Right atrium auricular region (tissue), 2 donors: Measurements from ENCODE around the gene RIPPLY2. TPM values are rescaled to one million over a fixed set of nuclear protein-coding genes. Genes with fewer than 3 reads are reported as not detected.

Source experiments
- DNase-seq: peaks from one replicate; pipeline ENCODE4 v3.0.0-alpha.2; 2019; ENCODE audit warnings: low spot score
- H3K27ac ChIP-seq, 2 donors: fragments of 200-600 bp; sonication (generic); 1 replicate in 1 of 2; 2 replicates in 1 of 2; pipeline ENCODE4 v1.5.1; 2016 to 2019
- H3K27me3 ChIP-seq, 2 donors: fragments of 200-600 bp; sonication (generic); one replicate each; pipeline versions ENCODE4 v1.5.1 to v1.6.0; 2017 to 2019
- H3K36me3 ChIP-seq: fragments of 200-600 bp; sonication (generic); one replicate; pipeline ENCODE4 v1.5.1; 2016
- H3K4me1 ChIP-seq, 2 donors: fragments of 200-600 bp; sonication (generic); one replicate each; pipeline versions ENCODE4 v1.5.1 to v1.6.0; 2017 to 2019
- H3K4me3 ChIP-seq, 2 donors: fragments of 200-600 bp; sonication (generic); 1 replicate in 1 of 2; 2 replicates in 1 of 2; pipeline ENCODE4 v1.5.1; 2017 to 2019; ENCODE audit warnings: mild to moderate bottlenecking in 1 of 2, moderate library complexity in 1 of 2
- H3K9me3 ChIP-seq, 2 donors: fragments of 200-600 bp; sonication (generic); one replicate each; pipeline ENCODE4 v1.5.1; 2019
- CTCF ChIP-seq, 2 donors: fragments of 200-600 bp; sonication (generic); IDR thresholded peaks; one replicate each; pipeline ENCODE4 v1.5.1; 2019; ENCODE audit warnings: antibody characterized with exemption in 2 of 2
- total RNA-seq, 2 donors: library from RNA; depleted of rRNA; stranded (reverse); fragments of >200 nt; gene quantifications; one replicate each; pipeline ENCODE4 v1.1.0, GENCODE V29; 2016

RIPPLY2 gene
- total RNA-seq, 2 donors from 2014 or later = not detected

GRCh38 chr6:83860782-83861495 is 7.8 kb downstream of the RIPPLY2 start:
- no peak for DNase-seq
- H3K9me3 ChIP-seq = no peaks in the 10 kb centered on the region
- no peaks in the 10 kb centered on the region for H3K36me3 ChIP-seq
- no peak overlapping the region for H3K4me3 ChIP-seq
- no peak for TF ChIP-seq CTCF (IDR thresholded peaks at IDR 0.05)
- H3K27me3 ChIP-seq = no peaks in the 10 kb centered on the region
- H3K27ac ChIP-seq = no peak overlapping the region
- H3K4me1 ChIP-seq = peaks cover 0 to 16% of the 10 kb centered on the region in 2 donors

GRCh38 chr6:83862776-83863471 is 9.8 kb downstream of the RIPPLY2 start:
- no peak for TF ChIP-seq CTCF (IDR thresholded peaks at IDR 0.05)
- no peak overlapping the region for H3K27ac ChIP-seq

DNA sequence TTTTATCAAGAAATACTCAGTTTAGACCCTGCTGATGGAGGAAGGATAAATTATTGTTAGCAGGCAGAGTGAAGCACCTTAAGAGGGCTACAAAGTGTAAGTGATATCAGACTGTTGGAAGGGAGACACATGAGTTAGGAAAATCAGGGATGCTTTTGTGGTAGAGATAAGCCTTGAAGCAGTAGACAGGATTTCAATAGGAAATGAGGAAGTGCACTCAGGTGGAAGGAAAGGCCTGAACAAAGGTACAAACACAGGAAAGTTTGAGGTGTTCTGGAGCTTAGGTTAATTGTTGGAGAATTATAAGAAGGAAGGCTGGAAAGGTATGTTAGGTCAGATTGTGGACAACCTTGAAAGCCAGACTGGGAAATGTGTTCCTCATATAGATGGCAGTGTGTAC is 13.9 kb downstream of the RIPPLY2 start:
- no peaks in the 10 kb centered on the region for H3K27me3 ChIP-seq
- H3K4me1 ChIP-seq = no peaks in the 10 kb centered on the region
- H3K9me3 ChIP-seq = no peaks in the 10 kb centered on the region
- no peak for DNase-seq
- TF ChIP-seq CTCF (IDR thresholded peaks at IDR 0.05) = no peak
- no peaks in the 10 kb centered on the region for H3K36me3 ChIP-seq
- no peak overlapping the region for H3K4me3 ChIP-seq
- no peak overlapping the region for H3K27ac ChIP-seq

More at GRCh38 chr6:83862776-83863471, 9.8 kb downstream of the RIPPLY2 start:
- no peak for DNase-seq
- Histone ChIP-seq H3K36me3 (no peaks in the 10 kb centered on the region), H3K4me1 (peaks cover 0 to 16% of the 10 kb centered on the region in 2 donors), H3K4me3 (no peak overlapping the region), H3K27me3 (no peaks in the 10 kb centered on the region), H3K9me3 (no peaks in the 10 kb centered on the region)

GRCh38 chr6:83867527-83868161 is 14.5 kb downstream of the RIPPLY2 start:
- DNase-seq = peak; percentile 64
- no peak overlapping the region for H3K4me3 ChIP-seq
- TF ChIP-seq CTCF (IDR thresholded peaks at IDR 0.05) = no peak
- no peaks in the 10 kb centered on the region for H3K36me3 ChIP-seq
- no peaks in the 10 kb centered on the region for H3K27me3 ChIP-seq
- H3K4me1 ChIP-seq = no peaks in the 10 kb centered on the region
- H3K9me3 ChIP-seq = no peaks in the 10 kb centered on the region
- no peak overlapping the region for H3K27ac ChIP-seq

DNA sequence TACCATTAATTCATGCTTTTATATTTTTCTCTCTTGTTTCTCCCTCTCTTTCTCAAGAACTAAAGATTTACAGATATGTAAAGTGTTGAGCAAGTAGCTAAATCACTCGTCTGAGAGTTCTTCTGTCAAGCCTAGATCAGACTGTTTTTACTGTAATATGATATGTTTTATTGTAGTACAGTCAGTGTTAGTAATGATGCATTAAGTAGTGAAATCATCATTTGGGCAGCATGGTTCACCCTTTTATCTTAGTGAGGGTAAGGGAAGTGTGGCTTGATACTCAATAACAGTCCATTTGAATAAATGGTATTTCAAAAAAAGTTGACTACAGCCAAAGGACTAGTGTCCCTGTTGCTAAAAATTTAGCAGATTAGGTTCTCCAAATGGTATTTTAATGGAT is 15.5 kb downstream of the RIPPLY2 start:
- Histone ChIP-seq H3K36me3 (no peaks in the 10 kb centered on the region), H3K27ac (no peak overlapping the region), H3K4me1 (no peaks in the 10 kb centered on the region), H3K4me3 (no peak overlapping the region), H3K27me3 (no peaks in the 10 kb centered on the region), H3K9me3 (no peaks in the 10 kb centered on the region)
- DNase-seq = no peak
- no peak for TF ChIP-seq CTCF (IDR thresholded peaks at IDR 0.05)
